Mesothelial cell of epicardium (in vitro differentiated cells): ENCODE results near the gene TMTC2. TPM values are rescaled to one million over a fixed set of nuclear protein-coding genes. Genes with fewer than 3 reads are reported as not detected.

Experiments used
- DNase-seq, 2 experiments: peaks; one replicate each; pipeline ENCODE4 v3.0.0; 2021; ENCODE audit warnings: low spot score in 2 of 2; ENCODE audit not compliant: unreplicated experiment in 2 of 2
- H3K27ac Mint-ChIP-seq: 2 replicates; pipeline ENCODE4 v1.8.0; 2021; ENCODE audit warnings: mixed read lengths
- H3K27me3 Mint-ChIP-seq: 2 replicates; pipeline ENCODE4 v1.8.0; 2021; ENCODE audit warnings: low read depth, mixed read lengths
- H3K36me3 Mint-ChIP-seq: 2 replicates; pipeline ENCODE4 v1.8.0; 2021; ENCODE audit warnings: mixed read lengths
- H3K4me1 Mint-ChIP-seq: 2 replicates; pipeline ENCODE4 v1.8.0; 2021; ENCODE audit warnings: mixed read lengths
- H3K4me3 Mint-ChIP-seq: 2 replicates; pipeline ENCODE4 v1.8.0; 2021; ENCODE audit warnings: mild to moderate bottlenecking, moderate library complexity, mixed read lengths
- H3K9me3 Mint-ChIP-seq: 2 replicates; pipeline ENCODE4 v1.8.0; 2021; ENCODE audit warnings: mixed read lengths
- total RNA-seq: library from RNA; stranded (reverse); gene quantifications from 3 replicates; pipeline ENCODE4 v1.2.1, GENCODE V29; 2021
- TF ChIP-seq, protein P1 (sequence below): fragments of 200-600 bp; sonication (generic); IDR thresholded peaks from one replicate; pipeline ENCODE4 v1.5.0; 2021; ENCODE audit warnings: antibody characterized with exemption; ENCODE audit not compliant: unreplicated experiment

Gene TMTC2
- total RNA-seq, 1 donor from 2014 or later, result 38.3 TPM

DNA sequence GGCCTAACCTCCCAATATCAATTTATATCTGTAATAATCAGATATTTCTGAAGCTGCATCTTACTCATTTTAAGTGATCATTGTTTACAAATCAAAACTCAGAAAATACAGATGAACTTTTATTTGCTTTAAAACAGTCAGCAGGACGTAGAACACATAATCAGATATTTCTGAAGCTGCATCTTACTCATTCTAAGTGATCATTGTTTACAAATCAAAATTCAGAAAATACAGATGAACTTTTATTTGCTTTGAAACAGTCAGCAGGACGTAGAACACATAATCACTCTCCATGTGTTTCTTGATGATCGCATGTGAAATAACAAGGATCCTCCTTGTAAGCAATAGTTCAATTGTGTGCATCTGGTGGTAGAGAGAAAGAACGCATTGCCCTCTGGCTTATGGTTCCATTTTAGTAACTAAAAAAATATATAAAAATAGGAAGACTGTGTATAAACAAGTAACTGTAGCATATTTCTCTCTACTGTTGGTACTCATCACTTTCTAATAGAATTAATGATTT is 15.0 kb upstream of the TMTC2 start:
- peaks cover 15% of the 10 kb centered on the region for H3K9me3 Mint-ChIP-seq
- H3K27me3 Mint-ChIP-seq, result no peaks in the 10 kb centered on the region
- DNase-seq, result no peak
- no peaks in the 10 kb centered on the region for H3K36me3 Mint-ChIP-seq
- H3K4me3 Mint-ChIP-seq, result no peak overlapping the region
- TF ChIP-seq, protein P1, sequence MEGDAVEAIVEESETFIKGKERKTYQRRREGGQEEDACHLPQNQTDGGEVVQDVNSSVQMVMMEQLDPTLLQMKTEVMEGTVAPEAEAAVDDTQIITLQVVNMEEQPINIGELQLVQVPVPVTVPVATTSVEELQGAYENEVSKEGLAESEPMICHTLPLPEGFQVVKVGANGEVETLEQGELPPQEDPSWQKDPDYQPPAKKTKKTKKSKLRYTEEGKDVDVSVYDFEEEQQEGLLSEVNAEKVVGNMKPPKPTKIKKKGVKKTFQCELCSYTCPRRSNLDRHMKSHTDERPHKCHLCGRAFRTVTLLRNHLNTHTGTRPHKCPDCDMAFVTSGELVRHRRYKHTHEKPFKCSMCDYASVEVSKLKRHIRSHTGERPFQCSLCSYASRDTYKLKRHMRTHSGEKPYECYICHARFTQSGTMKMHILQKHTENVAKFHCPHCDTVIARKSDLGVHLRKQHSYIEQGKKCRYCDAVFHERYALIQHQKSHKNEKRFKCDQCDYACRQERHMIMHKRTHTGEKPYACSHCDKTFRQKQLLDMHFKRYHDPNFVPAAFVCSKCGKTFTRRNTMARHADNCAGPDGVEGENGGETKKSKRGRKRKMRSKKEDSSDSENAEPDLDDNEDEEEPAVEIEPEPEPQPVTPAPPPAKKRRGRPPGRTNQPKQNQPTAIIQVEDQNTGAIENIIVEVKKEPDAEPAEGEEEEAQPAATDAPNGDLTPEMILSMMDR, result no peak
- peaks cover 13% of the 10 kb centered on the region for H3K4me1 Mint-ChIP-seq
- H3K27ac Mint-ChIP-seq, result no peak overlapping the region

GRCh38 chr12:82672811-82673495 is 13.8 kb upstream of the TMTC2 start:
- no peak overlapping the region for H3K4me3 Mint-ChIP-seq
- no peak for DNase-seq
- no peaks in the 10 kb centered on the region for H3K27me3 Mint-ChIP-seq
- H3K9me3 Mint-ChIP-seq, result peaks cover 15% of the 10 kb centered on the region
- H3K36me3 Mint-ChIP-seq, result no peaks in the 10 kb centered on the region
- peaks cover 17% of the 10 kb centered on the region for H3K4me1 Mint-ChIP-seq
- H3K27ac Mint-ChIP-seq, result peak overlapping the region; percentile 66
- TF ChIP-seq, protein P1, result no peak

- peak overlapping the region; percentile 66 for H3K27ac Mint-ChIP-seq
- no peak overlapping the region for H3K4me3 Mint-ChIP-seq
- no peaks in the 10 kb centered on the region for H3K27me3 Mint-ChIP-seq
- TF ChIP-seq, protein P1, result no peak
- peaks cover 18% of the 10 kb centered on the region for H3K4me1 Mint-ChIP-seq
- peaks cover 15% of the 10 kb centered on the region for H3K9me3 Mint-ChIP-seq
- DNase-seq, result no peak
- no peaks in the 10 kb centered on the region for H3K36me3 Mint-ChIP-seq
Observed at GRCh38 chr12:82673698-82674097, 13.0 kb upstream of the TMTC2 start.

GRCh38 chr12:82675246-82675645 is 11.5 kb upstream of the TMTC2 start:
- Mint-ChIP-seq H3K4me1 (peaks cover 23% of the 10 kb centered on the region), H3K27ac (no peak overlapping the region), H3K4me3 (no peak overlapping the region), H3K27me3 (no peaks in the 10 kb centered on the region), H3K9me3 (peaks cover 10% of the 10 kb centered on the region), H3K36me3 (no peaks in the 10 kb centered on the region)
- DNase-seq, result no peak
- TF ChIP-seq, protein P1, result no peak

- H3K36me3 Mint-ChIP-seq, result no peaks in the 10 kb centered on the region
- no peaks in the 10 kb centered on the region for H3K27me3 Mint-ChIP-seq
- DNase-seq, result no peak
- no peaks in the 10 kb centered on the region for H3K9me3 Mint-ChIP-seq
- TF ChIP-seq, protein P1, result no peak
- H3K4me3 Mint-ChIP-seq, result no peak overlapping the region
- H3K27ac Mint-ChIP-seq, result no peak overlapping the region
- H3K4me1 Mint-ChIP-seq, result peaks cover 26% of the 10 kb centered on the region
Observed at GRCh38 chr12:82682326-82682725, 4.4 kb upstream of the TMTC2 start.
